Osteocyte (in vitro differentiated cells): ENCODE measurements around the gene TCF15. TPM values are rescaled to one million over a fixed set of nuclear protein-coding genes. Genes with fewer than 3 reads are reported as not detected.
A peak's percentile ranks its signal among the peaks of the same experiment; 100 is the strongest.

Experiments
- DNase-seq: peaks from one replicate; pipeline ENCODE4 v3.0.0; 2021; ENCODE audit warnings: mixed read lengths; ENCODE audit not compliant: unreplicated experiment; ENCODE audit errors: extremely low spot score
- H3K27ac Mint-ChIP-seq: one replicate; pipeline ENCODE4 v1.8.0; 2021; ENCODE audit warnings: mild to moderate bottlenecking, mixed read lengths; ENCODE audit not compliant: unreplicated experiment
- H3K27me3 Mint-ChIP-seq: one replicate; pipeline ENCODE4 v1.8.0; 2021; ENCODE audit warnings: mixed read lengths; ENCODE audit not compliant: unreplicated experiment
- H3K36me3 Mint-ChIP-seq: one replicate; pipeline ENCODE4 v1.8.0; 2021; ENCODE audit warnings: mixed read lengths; ENCODE audit not compliant: unreplicated experiment
- H3K4me1 Mint-ChIP-seq: one replicate; pipeline ENCODE4 v1.8.0; 2021; ENCODE audit warnings: mixed read lengths; ENCODE audit not compliant: unreplicated experiment
- H3K4me3 Mint-ChIP-seq: one replicate; pipeline ENCODE4 v1.8.0; 2021; ENCODE audit warnings: mild to moderate bottlenecking, moderate library complexity, mixed read lengths; ENCODE audit not compliant: unreplicated experiment
- H3K9me3 Mint-ChIP-seq: one replicate; pipeline ENCODE4 v1.8.0; 2021; ENCODE audit warnings: mixed read lengths; ENCODE audit not compliant: unreplicated experiment
- CTCF ChIP-seq: fragments of 200-600 bp; sonication (generic); IDR thresholded peaks from 2 replicates; pipeline ENCODE4 v1.5.0; 2021; ENCODE audit warnings: antibody characterized with exemption, mild to moderate bottlenecking, moderate library complexity
- total RNA-seq: library from RNA; stranded (reverse); gene quantifications from 2 replicates; pipeline ENCODE4 v1.2.1, GENCODE V29; 2021

The TCF15 gene
- total RNA-seq, 1 donor from 2014 or later = not detected

GRCh38 chr20:571754-572441, 38.2 kb downstream of the TCF15 start:
- H3K4me1 Mint-ChIP-seq = peaks cover 12% of the 10 kb centered on the region
- H3K9me3 Mint-ChIP-seq = no peaks in the 10 kb centered on the region
- DNase-seq = no peak
- H3K27ac Mint-ChIP-seq = peak overlapping the region; percentile 44
- peaks cover 48% of the 10 kb centered on the region for H3K27me3 Mint-ChIP-seq
- H3K36me3 Mint-ChIP-seq = no peaks in the 10 kb centered on the region
- H3K4me3 Mint-ChIP-seq = peak overlapping the region; percentile 54
- TF ChIP-seq CTCF = no peak

- H3K27me3 Mint-ChIP-seq = peaks cover 45% of the 10 kb centered on the region
- H3K9me3 Mint-ChIP-seq = no peaks in the 10 kb centered on the region
- no peak for DNase-seq
- no peak overlapping the region for H3K4me3 Mint-ChIP-seq
- H3K36me3 Mint-ChIP-seq = no peaks in the 10 kb centered on the region
- no peak overlapping the region for H3K27ac Mint-ChIP-seq
- peaks cover 12% of the 10 kb centered on the region for H3K4me1 Mint-ChIP-seq
- no peak for TF ChIP-seq CTCF
Observed at GRCh38 chr20:568673-569415, 41.3 kb downstream of the TCF15 start.

- Mint-ChIP-seq H3K27me3 (peaks cover 38% of the 10 kb centered on the region), H3K9me3 (no peaks in the 10 kb centered on the region), H3K36me3 (no peaks in the 10 kb centered on the region), H3K27ac (no peak overlapping the region), H3K4me3 (no peak overlapping the region), H3K4me1 (peaks cover 12% of the 10 kb centered on the region)
- DNase-seq = no peak
- TF ChIP-seq CTCF = no peak
Observed at GRCh38 chr20:568097-568652, 41.9 kb downstream of the TCF15 start.

GRCh38 chr20:564192-564591, 45.9 kb downstream of the TCF15 start:
- no peaks in the 10 kb centered on the region for H3K4me1 Mint-ChIP-seq
- no peaks in the 10 kb centered on the region for H3K9me3 Mint-ChIP-seq
- peaks cover 42% of the 10 kb centered on the region for H3K27me3 Mint-ChIP-seq
- no peak overlapping the region for H3K27ac Mint-ChIP-seq
- H3K36me3 Mint-ChIP-seq = no peaks in the 10 kb centered on the region
- DNase-seq = no peak
- H3K4me3 Mint-ChIP-seq = no peak overlapping the region
- TF ChIP-seq CTCF = no peak

- Mint-ChIP-seq H3K4me1 (no peaks in the 10 kb centered on the region), H3K36me3 (no peaks in the 10 kb centered on the region), H3K9me3 (no peaks in the 10 kb centered on the region), H3K27ac (no peak overlapping the region), H3K4me3 (no peak overlapping the region), H3K27me3 (peaks cover 38% of the 10 kb centered on the region)
- DNase-seq = no peak
- no peak for TF ChIP-seq CTCF
Observed at GRCh38 chr20:563187-563586, 46.9 kb downstream of the TCF15 start.
